ENCODE measurements around the gene FBXL13.

GRCh38 chr7:103010211-103010610 lies 64.4 kb downstream of the FBXL13 start:
- TF ChIP-seq CTCF (IDR thresholded peaks at IDR 0.05): no peak
- TF ChIP-seq POLR2A (IDR thresholded peaks at IDR 0.05): no peak
